ENCODE measurements around the gene TRIM71.

Gene TRIM71

GRCh38 chr3:32873531-32874130, 55.8 kb downstream of the TRIM71 start:
- in situ Hi-C loops (cut with HindIII; ENCODE audit: low sequenced_read_pairs): no loop called here
- TF ChIP-seq CTCF (IDR thresholded peaks at IDR 0.05; ENCODE audit: low read depth, low read length, missing control alignments): no peak
- no peak for DNase-seq (ENCODE audit: low read depth)
- no peak overlapping the region for H3K4me3 ChIP-seq (ENCODE audit: low read depth, low read length)

- in situ Hi-C loops (cut with HindIII; ENCODE audit: low sequenced_read_pairs): loop anchor here (5.0 kb wide), 1 partner anchor 35 kb away; no protein-coding TSS in a partner anchor
- no peak for DNase-seq (ENCODE audit: low read depth)
Measured at GRCh38 chr3:32876920-32877319, 59.1 kb downstream of the TRIM71 start.

GRCh38 chr3:32877598-32877997, 59.8 kb downstream of the TRIM71 start:
- no peak for TF ChIP-seq CTCF (IDR thresholded peaks at IDR 0.05; ENCODE audit: low read depth, low read length, missing control alignments)
- no peak overlapping the region for H3K4me3 ChIP-seq (ENCODE audit: low read depth, low read length)
- no peak for DNase-seq (ENCODE audit: low read depth)
- in situ Hi-C loops (cut with HindIII; ENCODE audit: low sequenced_read_pairs): loop anchor here (5.0 kb wide), 1 partner anchor 35 kb away; no protein-coding TSS in a partner anchor

More at GRCh38 chr3:32876920-32877319, 59.1 kb downstream of the TRIM71 start:
- TF ChIP-seq CTCF (IDR thresholded peaks at IDR 0.05; ENCODE audit: low read depth, low read length, missing control alignments): no peak
- no peak overlapping the region for H3K4me3 ChIP-seq (ENCODE audit: low read depth, low read length)

- in situ Hi-C loops (cut with HindIII; ENCODE audit: low sequenced_read_pairs): no loop called here
- DNase-seq (ENCODE audit: low read depth): no peak
- no peak overlapping the region for H3K4me3 ChIP-seq (ENCODE audit: low read depth, low read length)
- no peak for TF ChIP-seq CTCF (IDR thresholded peaks at IDR 0.05; ENCODE audit: low read depth, low read length, missing control alignments)
Measured at GRCh38 chr3:32880225-32880624, 62.4 kb downstream of the TRIM71 start.

GRCh38 chr3:32881624-32882023, 63.8 kb downstream of the TRIM71 start:
- no peak overlapping the region for H3K4me3 ChIP-seq (ENCODE audit: low read depth, low read length)
- TF ChIP-seq CTCF (IDR thresholded peaks at IDR 0.05; ENCODE audit: low read depth, low read length, missing control alignments): no peak
- DNase-seq (ENCODE audit: low read depth): no peak
- in situ Hi-C loops (cut with HindIII; ENCODE audit: low sequenced_read_pairs): no loop called here

- no peak overlapping the region for H3K4me3 ChIP-seq (ENCODE audit: low read depth, low read length)
- in situ Hi-C loops (cut with HindIII; ENCODE audit: low sequenced_read_pairs): no loop called here
- DNase-seq (ENCODE audit: low read depth): no peak
- no peak for TF ChIP-seq CTCF (IDR thresholded peaks at IDR 0.05; ENCODE audit: low read depth, low read length, missing control alignments)
Measured at GRCh38 chr3:32882189-32882588, 64.4 kb downstream of the TRIM71 start.

Measured in astrocyte of the cerebellum (primary cell).